OCI-LY3 (cell line): Measurements from ENCODE around the gene APOBEC3F.
"Not testable (repeated sequence)": the region's sequence is repeated elsewhere in the genome, so short reads cannot be mapped to it uniquely, and the experiment has no call there.

Experiments
- CTCF ChIP-seq: fragments of 200-600, 300-600 bp; sonication (generic); IDR thresholded peaks from 2 replicates; pipeline ENCODE4 v1.5.1; 2014; ENCODE audit warnings: antibody characterized with exemption, low read length, low read depth
- EZH2phosphoT487 ChIP-seq: fragments of 200-600 bp; shearing (Covaris generic); IDR thresholded peaks from 2 replicates; pipeline ENCODE4 v1.6.1; 2018; ENCODE audit warnings: antibody characterized with exemption, mixed run types, low read depth

GRCh38 chr22:39061951-39062350 lies 21.3 kb downstream of the APOBEC3F start:
- TF ChIP-seq CTCF, EZH2phosphoT487: not testable (repeated sequence)
